Retina (tissue), 1 donor: ENCODE measurements around the gene SF3B6.
"Not testable (repeated sequence)": the region's sequence is repeated elsewhere in the genome, so short reads cannot be mapped to it uniquely, and the experiment has no call there.

ENCODE experiments used
- DNase-seq: peaks from one replicate; pipeline ENCODE4 v3.0.0-alpha.2; 2016

Gene SF3B6

DNA sequence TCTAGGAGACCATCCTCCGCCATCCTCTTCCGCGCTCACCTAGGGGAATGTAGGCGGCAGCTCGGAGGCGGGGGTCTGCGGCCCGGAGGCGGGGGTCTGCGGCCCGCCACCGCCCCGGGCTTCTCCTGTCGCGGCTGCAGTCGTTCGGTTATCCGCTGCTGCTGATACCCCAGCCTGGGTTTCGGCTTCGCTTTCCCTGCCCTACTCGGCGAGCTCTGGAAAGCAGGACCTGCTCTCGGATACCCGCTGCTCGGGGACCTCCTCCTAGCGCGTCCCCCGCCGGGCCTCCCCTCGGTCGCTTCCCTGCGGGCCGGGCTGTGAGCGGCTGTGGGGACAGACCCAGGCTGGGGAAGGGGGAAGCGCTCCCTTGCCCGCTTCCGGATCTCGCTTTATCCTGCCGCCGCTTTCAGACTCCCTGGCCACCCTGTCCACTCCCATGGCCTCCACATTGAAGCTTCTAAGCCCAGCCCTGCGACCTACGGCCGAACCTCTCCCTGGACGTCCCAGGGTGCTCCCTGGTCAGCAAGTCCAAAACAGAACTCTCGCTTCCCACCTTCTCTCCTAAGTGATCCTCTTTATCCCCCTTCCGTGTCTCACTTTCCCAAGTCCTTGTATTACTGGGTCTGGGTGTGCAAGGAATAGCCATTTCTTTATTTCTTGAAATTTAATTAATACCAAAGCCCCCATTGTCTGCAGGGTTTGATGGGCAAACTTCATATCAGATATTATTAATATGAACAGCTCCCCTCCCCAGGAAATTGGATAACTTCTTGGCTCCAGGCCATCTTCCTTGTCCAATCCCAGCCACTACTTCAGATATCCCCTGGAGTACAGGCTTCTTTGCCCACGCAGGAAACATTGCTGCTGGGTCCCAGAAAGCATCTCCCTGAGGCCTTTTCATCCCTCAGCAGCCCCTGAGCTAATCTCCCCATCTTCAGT, 25.8 kb downstream of the SF3B6 start:
- DNase-seq, result peak; percentile 80

DNA sequence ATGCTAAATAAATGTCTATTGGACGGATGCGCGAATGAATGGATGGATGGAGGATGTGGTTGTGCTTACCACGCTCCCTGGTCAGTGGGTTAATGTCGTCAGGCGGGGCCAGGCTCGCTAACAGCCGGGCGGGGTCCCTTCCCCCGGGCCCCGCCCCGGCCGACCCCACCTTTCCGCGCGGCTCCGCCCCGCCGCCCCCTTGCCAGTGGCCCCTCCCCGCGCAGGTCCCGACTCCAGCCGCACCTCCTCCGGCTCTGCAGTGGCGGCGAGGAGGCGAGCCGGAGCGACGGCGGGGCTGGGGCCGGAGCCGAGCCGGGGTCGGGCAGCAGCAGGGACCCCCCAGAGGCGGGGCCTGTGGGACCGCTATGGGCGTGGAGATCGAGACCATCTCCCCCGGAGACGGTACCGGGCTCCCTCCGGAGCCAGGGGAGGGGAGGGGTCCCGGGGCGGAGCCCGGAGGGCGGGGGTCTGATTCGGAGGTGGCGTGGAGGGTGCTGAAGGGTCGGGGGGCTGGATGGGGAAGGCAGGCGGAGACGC, 26.6 kb downstream of the SF3B6 start, which contains the start of gene FKBP1B:
TSS of gene FKBP1B (plus strand) at position 257 of the 537 bp plus-strand sequence. CDS start at position 366, 109 bp downstream.
- peak; percentile 60 for DNase-seq

DNA sequence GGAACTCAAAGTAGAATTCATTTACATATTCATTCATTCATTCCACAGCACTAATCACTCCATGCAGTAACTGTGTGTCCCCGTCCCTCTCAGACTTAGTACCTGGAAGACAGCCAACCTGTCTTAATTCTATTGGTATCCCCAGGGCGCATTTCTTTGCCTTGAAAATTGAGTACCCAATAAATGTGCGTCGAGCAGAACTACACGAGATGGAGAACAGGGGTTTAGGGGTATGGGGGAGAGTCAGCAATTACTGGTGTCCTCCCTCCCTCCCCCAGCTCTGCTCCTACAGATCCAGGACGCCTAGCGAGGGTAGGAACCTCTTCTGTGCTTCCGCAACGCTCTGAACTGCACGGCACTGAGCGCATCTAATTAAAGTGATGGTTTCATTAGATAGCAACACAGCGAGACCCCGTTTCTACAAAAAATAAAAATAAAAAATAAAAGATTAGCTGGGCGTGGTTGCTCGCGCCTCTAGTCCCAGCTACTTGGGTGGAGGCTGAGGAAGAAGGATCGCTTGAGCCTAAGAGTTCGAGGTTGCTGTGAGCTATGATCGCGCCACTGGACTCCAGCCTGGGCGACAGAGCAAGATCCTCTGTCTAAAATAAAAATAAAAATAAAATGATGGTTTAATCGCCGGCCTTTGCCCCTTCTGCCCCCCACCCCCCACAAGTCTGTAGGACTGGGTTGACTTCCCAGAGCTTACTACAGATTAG, 27.2 kb downstream of the SF3B6 start:
- DNase-seq, result peak; percentile 57

DNA sequence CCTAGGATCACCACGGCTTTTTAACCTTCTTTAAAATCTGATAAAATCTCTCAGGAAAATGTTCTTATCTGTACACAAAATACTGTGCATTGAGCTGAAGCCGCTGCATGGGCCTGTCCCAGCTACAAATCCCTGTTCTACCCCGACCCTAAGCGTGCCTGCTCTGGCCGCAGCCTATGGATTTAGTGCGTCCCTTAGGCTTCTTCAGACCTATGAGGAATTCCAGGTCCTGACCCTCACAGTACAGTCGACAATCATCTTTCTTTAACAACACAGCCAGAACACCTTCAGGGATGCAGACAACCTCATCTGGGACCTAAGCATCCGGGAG, 28.5 kb downstream of the SF3B6 start:
- DNase-seq, result no peak

DNA sequence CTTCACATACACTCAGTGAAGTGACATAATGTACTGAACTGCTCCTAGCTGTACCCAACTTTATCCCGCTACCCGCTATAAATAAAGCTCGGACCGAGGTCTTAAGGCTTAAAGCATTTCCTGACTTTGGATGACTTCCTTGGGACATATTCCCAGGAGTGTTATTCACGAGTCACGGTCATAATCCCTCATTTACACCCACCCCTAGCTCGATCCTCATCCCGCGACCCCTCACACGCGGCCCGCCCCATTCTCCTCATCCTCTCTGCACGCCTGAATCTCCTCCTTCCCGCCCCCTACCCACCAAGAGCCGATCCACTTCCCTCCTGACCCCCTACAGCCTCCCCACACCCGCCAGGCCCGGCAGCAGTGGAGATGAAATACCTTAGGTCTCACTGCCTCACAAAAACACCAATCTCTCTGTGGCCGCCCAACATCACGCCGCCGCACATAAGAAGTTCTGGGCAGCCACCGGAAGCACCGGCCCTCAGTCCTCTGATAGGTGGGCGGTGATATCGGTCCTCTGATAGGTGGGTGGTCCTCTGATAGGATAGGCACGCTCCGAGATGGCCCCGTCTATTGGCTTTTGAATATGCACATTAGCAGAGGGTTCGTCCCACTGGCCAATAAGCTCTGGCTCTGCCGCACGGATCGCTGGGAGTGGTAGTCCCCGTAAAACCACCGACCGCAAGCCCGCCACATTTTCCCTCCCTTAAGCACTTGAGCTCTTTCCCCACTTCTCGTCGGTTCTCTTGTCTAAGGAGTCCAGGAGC, 29.0 kb downstream of the SF3B6 start, which contains the start of gene WDCP:
TSS of gene WDCP (minus strand) at position 462 of the 773 bp plus-strand sequence. CDS start 7,897 bp downstream, outside the sequence.
- DNase-seq, result peak; percentile 89

DNA sequence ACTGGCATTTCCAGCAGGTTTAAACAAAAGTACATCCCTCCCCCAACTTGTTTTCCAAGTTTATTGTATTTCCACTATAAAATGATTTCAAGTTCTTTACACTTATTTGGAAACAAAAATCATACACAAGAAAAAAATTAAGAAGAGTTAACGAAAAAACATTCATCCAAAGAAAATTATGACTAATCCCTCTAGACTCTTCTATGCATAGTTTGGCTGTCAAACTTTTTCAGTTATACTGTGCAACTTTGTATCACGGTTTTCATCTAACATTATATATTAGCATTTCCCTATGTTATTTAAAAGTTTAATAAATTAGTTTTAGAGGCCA, 29.6 kb downstream of the SF3B6 start:
- no peak for DNase-seq

DNA sequence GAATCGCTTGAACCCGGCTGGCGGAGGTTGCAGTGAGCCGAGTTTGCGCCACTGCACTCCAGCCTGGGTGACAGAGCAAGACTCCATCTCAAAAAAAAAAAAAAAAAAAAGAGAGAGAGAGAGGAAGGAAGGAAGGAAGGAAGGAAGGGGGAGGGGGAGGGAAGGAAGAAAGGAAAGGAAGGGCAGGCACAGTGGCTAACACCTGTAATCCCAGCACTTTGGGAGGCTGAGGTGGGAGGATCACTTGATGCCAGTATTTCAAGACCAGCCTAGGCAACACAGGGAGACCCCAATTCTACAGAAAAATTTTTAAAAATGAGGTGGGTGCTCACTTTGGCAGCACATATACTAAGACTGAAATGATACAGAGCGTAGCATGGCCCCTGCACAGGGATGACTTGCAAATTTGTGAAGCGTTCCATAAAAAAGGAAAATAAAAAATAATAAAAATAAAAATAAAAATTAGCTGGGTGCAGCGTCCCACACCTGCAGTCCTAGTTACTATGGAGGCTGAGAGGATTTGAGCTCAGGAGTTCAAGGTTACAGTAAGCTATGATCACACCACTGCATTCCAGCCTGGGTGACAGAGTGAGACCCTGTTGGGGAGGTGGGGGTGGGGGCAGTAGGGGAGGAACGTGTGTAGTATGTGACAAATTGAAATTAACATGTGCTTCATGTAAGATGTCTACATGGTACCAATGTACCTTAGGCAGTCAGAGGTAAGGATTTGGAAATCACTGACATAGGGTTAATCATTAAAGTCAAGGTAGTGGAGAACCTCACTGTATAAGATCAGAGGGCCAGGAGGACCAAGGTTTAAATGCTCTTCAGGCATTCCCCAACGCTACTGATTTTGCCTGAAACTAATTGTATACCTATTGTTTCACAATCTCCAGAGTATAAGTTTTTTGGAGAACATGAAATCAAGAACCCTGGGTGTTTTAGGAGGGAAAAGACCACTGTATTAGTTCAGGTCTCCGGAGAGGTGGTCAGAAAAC, 30.3 kb downstream of the SF3B6 start:
- DNase-seq, result no peak

DNA sequence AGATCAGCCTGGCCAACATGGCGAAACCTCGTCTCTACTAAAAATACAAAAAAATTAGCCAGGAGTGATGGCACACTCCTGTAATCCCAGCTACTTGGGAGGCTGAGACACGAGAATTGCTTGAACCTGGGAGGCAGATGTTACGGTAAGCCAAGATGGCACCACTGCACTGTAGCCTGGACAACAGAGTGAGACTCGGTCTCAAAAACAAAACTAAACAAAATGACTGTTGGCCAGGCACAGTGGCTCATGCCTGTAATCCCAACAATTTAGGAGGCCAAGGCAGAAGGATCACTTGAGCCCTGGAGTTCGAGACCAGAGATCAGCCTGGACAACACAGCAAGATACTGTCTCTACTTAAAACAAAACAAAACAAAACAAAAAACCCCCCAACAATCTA, 33.0 kb downstream of the SF3B6 start:
- DNase-seq, result not testable (repeated sequence)

DNA sequence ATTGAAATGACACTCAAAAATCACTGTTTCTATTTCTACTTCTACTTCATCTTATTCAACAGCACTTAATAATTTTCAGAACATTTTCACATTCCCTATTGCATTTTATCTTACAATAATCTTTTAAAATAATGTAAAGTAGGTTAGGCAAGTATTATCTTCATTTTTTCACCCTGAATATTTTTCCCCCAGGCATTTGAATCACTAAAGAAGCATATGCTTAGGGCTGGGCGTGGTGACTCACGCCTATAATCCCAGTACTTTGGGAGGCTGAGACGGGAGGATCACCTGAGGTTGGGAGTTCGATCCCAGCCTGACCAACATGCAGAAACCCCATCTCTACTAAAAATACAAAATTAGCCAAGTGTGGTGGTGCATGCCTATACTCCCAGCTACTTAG, 35.6 kb downstream of the SF3B6 start:
- no peak for DNase-seq

DNA sequence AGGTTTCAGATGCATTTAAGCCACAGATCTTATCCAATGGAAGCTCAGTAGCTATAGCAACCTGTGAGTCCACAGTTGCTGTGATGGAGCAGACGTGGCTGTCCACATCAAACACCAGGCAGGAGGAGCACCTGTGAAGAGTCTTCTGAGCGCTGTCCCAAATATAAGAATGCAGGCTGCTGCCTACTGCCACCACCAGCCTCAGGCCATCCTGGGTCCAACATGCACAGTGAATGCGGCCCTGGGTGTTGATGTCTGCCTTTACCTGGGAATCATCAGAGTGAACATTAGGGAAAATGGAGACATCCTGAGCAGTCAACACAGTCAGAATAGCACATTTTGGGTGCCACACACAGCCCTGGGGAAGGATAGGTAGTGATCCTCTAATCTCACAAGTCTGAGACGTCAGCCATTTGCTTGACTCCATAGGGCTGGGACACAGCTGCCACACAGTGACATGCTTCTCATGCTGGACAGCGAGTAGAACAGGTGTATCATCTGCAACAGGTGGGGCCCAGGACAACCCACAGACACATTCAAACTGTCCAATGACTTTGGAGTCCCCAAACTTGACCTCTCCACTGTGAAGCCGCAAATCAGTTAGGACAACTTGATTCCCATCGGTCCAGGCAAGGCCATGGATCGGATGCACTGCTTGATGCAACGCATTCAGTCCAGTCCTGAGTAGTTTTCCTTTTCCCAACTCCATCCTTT, 37.2 kb downstream of the SF3B6 start:
- no peak for DNase-seq

DNA sequence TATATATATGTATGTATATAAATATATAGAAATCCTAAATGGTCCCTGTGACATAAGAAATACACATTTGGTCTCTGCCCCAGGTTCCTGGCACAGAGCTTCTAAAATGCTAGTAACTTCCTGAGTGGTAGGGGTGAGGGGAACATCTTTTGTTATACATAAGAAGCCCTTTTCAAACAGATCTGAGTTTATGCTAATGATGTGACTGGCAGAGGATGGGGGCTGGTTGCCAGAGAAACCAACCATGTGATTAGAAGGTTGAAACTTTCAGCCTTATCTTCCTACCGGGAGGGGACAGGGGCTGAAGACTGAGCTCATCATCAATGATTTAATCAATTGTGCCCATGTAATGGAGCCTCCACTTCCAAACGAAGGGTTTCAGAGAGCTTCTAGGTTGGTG, 49.9 kb downstream of the SF3B6 start:
- no peak for DNase-seq

DNA sequence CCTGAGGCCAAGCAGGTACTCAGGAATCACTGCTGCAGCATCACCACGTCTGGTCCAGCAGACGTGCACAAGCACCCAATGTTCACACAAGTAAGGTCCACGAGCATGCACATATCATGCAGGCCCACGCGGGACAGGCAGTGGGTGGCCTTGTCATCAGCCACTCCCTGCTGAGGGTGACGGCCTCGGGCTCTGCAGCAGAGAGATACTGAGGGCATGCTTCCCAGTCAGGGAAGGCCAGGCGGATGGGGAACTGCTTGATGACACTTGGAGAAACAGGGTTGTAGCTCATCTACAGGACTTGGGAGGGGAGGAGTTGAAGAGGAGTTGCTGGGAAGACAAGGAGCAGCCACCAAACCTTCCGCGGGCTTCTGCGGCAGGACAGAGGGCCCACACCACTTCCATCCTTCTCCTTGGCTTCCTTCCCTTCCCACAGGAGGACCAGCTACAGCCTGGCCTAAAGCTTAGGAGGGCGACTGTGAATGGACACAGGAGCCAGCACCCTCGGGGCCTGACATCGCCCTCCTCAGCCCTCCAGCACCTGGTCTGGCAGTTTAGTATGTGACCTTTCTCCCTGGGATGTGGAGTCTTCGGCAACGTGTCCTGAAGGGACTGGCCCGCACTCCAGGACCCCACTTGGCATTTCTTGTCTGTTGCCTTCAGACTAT, 51.0 kb downstream of the SF3B6 start:
- DNase-seq, result no peak

DNA sequence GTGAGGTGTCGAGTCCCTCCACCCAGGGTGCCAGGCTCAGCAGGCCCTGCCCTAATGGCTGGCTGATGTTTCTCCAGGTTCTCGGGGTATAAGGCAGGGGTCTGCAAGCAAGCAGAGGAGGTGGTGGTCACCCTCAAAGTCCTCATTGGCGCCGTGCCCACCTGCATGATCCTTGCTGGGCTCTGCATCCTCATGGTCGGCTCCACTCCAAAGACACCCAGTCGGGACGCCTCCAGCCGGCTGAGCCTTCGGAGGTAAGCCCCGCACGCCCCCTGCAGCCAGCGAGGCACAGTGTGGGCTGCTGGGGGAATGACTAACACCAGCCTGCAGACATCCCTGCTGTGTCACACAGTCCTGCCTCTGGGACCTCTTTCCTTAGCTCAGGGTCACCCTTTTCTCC, 52.1 kb downstream of the SF3B6 start:
- no peak for DNase-seq

DNA sequence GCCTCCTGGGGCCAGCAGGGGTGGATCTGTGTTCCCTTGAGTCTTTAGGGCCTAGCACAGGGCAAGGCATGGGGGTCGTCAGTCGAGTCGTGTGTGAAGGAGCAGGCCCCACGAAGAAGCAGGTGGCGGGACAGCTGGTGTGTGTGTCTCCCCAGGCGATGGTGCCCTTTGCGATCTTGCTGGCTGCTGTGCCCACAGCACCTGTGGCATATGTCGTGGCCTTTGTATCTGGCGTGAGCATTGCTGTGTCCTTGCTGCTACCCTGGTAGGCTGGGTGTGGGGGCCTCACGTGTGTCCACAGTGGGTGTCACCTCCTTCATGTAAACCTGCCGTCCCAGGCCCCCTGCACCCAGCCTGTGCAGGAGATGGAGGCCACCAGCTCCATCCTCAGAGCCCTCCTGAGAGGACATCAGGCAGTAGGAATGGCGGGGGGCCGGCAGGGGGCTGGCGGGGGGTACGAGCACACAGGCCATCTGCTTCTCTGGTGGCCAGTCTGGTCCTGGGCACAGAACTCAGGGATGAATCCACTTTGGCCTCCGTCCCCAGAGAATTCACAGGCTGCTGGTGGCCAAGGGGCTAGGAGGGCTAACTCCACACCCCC, 53.1 kb downstream of the SF3B6 start:
- no peak for DNase-seq

DNA sequence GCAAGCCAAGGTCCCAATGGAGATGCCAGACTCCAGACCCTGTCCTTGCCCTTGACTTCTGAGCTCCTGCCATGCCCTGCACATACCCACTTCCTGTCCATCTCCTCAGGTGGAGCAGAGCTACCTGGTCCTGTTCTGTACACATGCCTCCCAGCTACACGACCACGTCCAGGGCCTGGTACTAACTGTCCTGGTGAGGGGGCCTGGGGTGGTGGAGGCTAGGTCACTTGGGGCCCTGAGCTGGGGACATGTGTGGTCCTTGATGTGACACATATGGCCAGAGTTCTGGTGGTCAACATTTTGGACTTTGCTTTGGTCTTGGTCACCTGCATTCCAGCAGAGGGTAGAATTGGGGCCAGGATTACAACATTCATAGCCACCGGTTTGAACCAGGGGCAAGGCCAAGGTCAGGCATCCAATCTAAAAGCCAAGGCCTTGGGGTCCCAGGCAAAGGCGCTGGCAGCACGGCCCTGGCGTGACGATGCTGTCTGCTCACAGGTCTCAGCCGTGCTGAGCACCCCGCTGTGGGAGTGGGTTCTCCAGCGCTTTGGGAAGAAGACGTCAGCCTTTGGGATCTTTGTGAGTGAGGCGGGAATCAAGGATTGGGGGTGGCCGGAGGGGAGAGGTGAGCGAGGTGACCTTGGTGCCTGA, 53.7 kb downstream of the SF3B6 start:
- no peak for DNase-seq

DNA sequence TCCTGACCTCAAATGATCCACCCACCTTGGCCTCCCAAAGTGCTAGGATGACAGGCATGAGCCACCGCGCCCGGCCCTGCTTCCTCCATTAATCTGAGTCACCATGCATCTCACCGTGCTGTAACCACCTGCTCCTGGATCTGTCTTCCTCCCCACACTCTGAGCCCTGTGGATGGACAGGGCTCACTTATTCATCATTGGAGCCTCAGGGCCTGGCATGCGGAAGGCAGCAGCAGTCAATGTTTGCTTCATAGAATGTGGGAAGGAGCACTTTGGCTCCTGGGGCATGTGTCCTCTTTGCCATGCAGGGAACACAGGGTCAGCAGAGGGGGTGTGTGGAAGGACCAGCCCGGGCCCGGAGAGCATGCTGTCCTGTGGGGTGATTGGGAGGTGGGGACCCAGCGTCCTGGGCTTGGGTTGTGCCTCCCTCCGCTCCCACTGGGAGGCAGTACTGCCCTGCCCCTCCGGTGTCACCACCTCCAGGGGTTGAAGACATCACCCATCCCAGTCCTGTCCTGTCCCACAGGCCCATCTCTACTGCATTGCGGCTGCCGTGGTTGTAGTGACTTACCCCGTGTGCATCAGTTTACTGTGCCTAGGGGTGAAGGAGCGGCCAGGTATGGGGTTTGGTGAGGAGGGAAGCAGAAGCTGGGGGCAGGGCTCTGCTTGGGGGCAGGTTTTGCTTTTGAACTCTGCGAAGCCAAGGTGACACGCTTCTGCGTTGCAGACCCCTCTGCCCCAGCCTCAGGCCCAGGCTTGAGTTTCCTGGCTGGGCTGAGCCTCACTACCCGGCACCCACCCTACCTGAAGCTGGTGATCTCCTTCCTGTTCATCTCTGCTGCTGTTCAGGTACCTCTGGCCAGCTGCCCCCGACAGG, 54.8 kb downstream of the SF3B6 start:
- no peak for DNase-seq

DNA sequence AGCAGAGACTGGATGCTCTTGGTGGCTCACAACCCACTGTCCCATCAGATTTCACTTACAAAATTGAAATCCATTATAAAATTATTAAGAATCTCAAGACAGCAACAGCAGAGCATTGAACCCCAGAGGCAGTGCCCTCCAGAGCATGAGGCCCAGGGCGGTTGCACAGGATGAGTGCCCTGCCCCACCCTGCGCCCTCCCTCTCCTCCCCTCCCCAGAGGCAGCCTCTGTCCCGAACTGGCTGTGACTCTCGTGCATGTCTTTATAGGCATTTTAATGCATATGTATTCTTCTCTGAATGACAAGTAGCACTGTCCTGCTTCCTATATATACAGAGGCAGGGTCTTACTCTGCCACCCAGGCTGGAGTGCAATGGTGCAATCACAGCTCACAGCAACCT, 55.9 kb downstream of the SF3B6 start:
- DNase-seq, result no peak

DNA sequence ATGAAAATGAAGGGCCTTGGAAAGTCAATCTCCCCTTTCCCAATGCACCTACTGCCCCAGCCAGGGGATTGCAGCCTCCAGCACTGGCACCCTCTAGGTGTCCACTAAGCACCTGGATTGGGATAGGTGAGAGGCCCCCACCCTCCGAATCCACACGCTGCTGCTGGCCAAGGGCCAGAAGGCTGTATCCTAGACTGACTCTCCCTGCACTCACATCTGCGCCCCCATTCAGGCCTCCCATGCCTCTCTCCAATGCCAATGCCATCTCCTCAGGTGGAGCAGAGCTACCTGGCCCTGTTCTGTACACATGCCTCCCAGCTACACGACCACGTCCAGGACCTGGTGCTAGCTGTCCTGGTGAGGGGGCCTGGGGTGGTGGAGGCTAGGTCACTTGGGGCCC, 56.4 kb downstream of the SF3B6 start:
- DNase-seq, result no peak

DNA sequence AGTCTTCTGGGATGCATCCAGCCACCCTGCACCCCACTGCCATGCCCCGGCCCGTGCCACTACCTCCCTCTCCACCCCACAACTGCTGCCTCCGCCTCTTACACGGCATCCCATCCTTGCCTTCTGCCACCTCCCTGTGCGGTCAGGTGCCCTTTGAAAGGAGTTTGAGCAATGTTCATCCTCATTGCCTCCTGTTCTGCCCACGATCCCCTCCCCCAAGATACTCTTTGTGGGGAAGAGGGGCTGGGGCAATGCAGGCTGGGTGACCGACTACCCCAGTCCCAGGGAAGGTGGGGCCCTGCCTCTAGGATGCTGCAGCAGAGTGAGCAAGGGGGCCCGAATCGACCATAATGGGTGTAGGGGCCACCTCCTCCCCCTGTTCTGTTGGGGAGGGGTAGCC, 57.9 kb downstream of the SF3B6 start:
- DNase-seq, result no peak
